MV-4-11 (cell line): ENCODE measurements around the gene LRRC31.

Experiments used
- DNase-seq: peaks from one replicate; lab custom pipeline; 2025; lab: John Stamatoyannopoulos, UW

LRRC31 gene

DNA sequence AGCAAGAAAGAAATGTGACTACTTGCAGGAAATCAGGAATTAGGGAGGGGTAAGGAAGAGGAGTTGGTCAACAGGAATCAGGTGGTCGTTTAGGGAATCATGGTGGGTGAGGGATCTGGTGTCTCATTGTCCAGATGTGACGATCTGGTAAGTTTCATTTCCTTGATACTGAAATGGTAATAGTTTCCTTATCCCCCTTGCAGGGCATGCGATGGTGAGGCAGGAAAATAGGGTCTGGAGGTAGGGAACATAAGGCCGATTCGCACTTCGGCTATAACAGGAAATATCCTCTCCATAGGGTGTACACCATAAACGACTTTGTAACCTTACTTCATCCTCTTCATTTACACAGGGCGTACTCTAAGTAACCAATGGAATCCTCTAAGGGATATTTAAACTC is 56.5 kb downstream of the LRRC31 start:
- peak; percentile 40 for DNase-seq

DNA sequence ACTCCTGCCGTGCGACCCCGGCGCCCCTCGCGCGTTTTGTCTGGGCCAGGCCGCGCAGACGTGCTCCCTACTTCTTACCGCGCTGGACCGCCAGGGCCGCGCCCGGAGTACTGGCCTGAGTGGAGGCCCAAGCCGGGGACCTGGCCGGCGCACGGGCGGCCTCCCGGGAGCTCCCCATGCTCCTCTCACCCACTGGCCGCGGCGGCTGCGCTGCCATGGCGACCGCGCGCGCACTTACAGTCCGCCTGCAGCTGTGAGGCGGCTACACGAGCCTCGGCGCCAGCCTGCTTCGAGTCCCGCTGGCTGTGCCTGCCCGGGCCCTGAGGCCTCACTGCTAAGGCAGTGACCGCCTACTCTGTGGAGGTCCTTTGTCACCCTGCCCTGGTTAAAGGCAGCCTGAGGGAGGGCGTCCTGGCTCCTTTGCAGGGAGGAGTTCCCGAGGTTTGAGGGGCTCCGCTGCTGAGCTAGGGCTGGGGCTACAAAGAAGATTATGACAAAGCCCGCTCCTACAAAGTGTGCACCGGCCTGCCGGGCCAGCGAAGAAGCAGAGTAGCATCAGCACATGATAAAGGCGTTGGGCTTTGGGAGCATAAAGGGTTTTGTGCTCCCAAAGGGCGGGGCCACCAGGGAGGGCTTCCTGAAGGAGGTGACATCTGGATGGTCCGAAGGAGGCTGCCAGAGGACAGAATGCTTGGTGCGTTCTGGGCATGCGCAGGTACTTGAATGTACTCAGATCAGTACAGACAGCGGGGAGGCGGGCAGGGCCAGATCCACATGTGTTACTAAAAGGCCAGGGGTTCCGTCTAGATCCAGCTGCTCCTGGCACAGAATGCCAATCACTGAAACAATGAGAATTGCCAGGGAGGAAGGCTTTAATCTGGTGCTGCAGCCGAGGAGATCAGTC is 57.2 kb downstream of the LRRC31 start, which contains the start of the genes LRRC34 and LRRIQ4:
Gene LRRC34 (minus strand): TSS at position 573 of the 904 bp plus-strand sequence. CDS start 356 bp downstream, at position 217.
Gene LRRIQ4 (plus strand): TSS at position 539 of the 904 bp plus-strand sequence. CDS start 9,052 bp downstream, outside the sequence.
- peak; percentile 96 for DNase-seq

GRCh38 chr3:169811631-169812331 is 58.0 kb downstream of the LRRC31 start:
- DNase-seq, result peak; percentile 45

DNA sequence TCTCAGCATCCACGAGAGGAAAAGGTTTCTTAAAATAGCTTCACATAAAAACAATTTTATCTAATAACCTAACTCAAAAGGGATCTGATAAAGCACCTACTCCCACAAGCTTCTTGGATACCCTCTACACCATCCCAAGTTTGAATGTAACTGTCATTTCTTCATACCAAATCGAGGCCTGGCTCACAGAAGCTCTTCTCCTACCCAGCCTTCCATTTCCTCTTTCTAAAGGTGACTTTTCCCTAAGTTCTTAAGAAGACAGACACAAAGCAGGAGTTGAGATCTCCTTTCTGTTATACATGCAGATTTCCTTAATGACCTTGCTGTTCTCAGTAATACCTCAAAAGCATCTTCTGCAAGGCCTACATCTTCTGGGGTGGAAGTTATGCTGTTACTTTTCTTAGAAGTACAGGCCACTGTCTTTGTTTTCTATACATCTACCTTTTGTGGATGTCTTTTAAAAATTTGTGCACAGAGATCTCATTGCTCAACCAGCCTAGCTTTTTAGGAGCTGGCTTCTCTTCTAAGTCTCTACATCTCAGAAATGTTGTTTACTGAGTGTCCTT is 60.4 kb downstream of the LRRC31 start:
- DNase-seq, result peak; percentile 21

GRCh38 chr3:169804681-169805080 is 65.1 kb downstream of the LRRC31 start:
- DNase-seq, result no peak

DNA sequence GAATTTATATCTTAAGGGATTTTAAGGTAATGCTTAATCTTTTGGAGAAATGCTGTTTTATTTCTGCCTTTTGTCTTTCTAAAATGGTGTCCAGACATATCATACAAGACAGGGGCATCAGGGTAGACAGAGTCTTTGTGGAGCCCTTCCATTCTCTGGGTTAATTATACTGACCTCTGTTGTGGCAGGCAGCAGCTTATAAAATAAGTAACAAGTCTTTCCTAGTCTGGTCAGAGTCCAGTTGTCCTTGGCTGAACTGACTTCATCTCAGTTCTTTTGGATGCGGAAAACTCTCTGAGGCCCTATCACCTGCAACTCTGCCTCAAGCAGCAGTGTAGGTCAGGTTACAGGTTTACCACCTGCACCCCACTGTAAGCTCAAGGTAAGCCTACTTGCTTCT is 77.4 kb downstream of the LRRC31 start:
- DNase-seq, result no peak

DNA sequence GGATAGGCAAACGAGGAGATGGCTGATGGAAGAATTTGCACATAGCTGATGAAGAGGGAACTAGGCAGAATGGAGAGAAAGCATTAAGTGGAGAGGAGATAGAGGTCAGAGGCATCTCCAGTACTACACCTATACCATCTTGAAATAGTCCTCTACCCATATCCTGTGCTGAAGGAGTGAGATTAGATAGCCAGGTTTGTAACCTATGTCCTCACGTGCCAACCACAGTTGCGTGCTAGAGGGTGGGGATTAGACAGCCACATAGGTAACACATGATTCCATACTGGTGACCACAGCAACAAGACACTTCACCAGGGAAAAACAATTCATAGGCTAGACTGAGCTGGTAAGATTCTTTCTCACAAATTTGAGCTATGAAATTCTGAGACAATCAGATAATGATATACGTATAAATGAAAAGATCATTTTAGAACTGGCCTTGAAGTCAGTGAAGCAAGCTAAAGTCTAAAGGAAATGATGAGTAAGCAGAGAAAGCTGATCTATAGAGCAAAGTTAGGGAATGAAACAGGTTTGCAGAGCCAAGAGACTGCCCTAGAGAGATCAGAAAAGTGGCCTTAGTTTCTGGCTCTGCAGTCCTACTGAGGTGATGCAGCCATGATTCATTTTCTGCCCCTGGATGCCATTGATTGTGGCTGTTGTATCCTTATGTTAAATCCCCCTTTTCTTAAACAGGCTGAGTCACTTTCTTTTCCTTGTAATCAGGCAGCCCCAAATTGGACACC is 78.9 kb downstream of the LRRC31 start:
- DNase-seq, result no peak

DNA sequence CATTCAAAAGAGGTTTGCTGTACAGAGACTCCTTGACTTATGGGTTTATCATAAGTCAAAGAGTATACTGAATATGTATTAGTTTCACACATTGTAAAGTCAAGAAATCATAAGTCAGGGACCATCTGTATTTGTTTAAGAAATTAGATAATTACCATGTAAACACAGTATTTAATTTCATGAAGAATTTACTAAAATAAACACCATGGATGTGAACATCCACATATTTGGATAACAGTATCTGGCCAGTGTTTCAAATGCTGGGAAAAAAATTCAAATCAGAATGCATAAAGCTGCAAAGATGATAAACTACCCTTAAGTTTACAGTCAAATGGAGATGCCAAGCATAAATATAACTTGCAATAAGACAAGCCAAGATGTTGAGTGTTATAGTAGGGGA is 79.5 kb downstream of the LRRC31 start:
- DNase-seq, result no peak
